GM20000 (cell line): ENCODE results near the gene LTO1.

Experiments used
- DNase-seq: peaks from one replicate; pipeline ENCODE4 v3.0.0; 2012; ENCODE audit warnings: low spot score
- TF ChIP-seq, protein P1 (sequence below): IDR thresholded peaks from 2 replicates; pipeline ENCODE4 v1.5.1; 2012; ENCODE audit warnings: mild to moderate bottlenecking, control low read depth; ENCODE audit errors: extremely low read depth, missing control alignments

Gene LTO1

DNA sequence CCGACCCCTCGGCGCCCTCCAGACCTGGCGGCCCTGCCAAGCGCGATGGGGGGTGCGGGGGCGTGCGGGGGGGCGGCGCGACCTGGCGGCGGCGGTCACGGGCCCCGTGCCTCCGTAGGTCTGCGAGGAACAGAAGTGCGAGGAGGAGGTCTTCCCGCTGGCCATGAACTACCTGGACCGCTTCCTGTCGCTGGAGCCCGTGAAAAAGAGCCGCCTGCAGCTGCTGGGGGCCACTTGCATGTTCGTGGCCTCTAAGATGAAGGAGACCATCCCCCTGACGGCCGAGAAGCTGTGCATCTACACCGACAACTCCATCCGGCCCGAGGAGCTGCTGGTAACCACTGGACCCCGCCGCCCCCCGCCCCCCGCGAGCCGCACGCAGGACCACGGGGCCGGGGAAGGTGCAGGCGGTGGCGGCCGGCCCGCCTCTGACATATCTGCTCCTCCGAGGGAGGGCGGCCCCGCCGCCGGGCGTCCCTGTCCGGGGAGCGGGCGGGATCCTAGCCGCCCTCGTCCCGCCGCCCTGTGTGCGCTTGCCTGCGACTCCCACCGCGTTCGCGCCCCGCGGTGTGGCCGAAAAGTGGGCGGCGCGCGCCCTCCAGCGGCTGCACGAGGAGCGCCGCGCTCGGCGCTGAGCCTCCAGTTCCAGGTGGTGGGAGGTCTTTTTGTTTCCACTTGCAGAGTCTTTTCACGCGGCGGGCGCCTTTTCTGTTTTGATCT is 32.1 kb downstream of the LTO1 start:
- peak; percentile 94 for DNase-seq
- TF ChIP-seq, protein P1, sequence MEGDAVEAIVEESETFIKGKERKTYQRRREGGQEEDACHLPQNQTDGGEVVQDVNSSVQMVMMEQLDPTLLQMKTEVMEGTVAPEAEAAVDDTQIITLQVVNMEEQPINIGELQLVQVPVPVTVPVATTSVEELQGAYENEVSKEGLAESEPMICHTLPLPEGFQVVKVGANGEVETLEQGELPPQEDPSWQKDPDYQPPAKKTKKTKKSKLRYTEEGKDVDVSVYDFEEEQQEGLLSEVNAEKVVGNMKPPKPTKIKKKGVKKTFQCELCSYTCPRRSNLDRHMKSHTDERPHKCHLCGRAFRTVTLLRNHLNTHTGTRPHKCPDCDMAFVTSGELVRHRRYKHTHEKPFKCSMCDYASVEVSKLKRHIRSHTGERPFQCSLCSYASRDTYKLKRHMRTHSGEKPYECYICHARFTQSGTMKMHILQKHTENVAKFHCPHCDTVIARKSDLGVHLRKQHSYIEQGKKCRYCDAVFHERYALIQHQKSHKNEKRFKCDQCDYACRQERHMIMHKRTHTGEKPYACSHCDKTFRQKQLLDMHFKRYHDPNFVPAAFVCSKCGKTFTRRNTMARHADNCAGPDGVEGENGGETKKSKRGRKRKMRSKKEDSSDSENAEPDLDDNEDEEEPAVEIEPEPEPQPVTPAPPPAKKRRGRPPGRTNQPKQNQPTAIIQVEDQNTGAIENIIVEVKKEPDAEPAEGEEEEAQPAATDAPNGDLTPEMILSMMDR = peak; percentile 98

DNA sequence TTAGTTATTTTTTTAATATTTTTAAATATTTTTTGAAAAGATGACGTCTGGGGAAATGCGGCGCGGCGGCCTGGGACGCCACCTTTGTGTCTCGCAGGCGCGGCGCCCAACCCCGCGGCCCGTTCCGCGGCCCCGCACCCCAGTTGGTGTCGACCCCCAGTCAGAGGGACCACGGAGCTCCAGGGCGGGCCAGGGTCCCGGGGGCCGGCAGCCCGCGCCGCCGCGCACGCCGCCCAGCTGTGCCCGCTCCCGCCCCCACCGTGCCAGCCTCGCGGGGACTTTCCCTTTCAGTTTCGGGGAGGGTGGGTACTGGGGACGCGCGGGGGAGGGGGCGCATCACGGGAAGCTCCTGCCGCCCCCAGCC is 32.6 kb downstream of the LTO1 start:
- DNase-seq = peak; percentile 70
- TF ChIP-seq, protein P1 = no peak

DNA sequence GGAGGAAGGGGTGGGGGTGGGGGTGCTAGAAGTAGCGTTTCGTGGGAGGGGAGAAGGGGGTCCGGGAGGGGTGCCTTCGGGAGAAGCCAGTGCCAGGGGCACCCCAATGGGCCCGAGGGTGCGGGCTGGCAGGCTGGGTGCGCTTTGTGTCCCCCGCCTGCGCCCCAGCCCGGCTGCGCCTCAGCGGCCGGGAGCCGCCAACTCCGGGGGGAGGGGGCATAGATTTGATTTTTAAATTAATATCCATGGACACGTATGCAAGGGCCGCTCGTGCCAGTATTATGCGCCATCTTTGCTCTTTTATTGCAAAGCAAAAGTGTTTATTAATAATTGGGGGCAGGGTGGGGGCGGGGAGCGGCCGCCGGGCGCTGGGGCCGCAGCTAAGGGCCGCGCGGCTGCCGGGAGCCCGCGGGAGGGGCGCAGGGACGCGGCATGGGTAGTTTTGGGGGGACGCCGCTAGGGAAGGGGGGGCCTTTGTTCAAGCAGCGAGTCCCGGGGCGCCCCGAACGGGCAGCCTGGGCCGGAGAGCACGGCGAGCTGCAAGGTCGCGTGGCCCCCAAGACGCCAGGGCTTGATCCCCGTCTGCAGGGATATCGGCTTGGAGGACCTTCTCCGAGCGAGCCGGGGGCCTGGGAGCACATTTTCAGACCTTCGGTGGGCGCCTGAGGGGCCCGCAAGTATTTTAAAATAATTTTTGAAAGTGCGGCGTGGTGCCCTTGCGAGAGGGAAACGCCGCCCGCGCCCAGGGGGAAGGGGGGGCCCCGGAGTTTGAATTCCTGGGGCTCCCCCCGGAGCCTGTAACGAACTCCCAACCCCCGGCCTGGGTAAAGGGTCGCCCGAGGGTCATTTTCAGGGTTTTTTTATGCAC is 33.2 kb downstream of the LTO1 start:
- no peak for DNase-seq
- TF ChIP-seq, protein P1 = no peak

DNA sequence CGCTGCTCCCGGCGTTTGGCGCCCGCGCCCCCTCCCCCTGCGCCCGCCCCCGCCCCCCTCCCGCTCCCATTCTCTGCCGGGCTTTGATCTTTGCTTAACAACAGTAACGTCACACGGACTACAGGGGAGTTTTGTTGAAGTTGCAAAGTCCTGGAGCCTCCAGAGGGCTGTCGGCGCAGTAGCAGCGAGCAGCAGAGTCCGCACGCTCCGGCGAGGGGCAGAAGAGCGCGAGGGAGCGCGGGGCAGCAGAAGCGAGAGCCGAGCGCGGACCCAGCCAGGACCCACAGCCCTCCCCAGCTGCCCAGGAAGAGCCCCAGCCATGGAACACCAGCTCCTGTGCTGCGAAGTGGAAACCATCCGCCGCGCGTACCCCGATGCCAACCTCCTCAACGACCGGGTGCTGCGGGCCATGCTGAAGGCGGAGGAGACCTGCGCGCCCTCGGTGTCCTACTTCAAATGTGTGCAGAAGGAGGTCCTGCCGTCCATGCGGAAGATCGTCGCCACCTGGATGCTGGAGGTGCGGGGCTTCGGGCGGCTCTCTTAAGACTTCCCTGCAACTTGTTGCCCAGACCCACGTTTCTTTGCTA is 34.1 kb downstream of the LTO1 start, which contains the start of gene CCND1:
TSS of gene CCND1 (plus strand) at position 162 of the 587 bp plus-strand sequence. CDS start at position 320, 158 bp downstream.
- peak; percentile 84 for DNase-seq
- TF ChIP-seq, protein P1 = no peak

DNA sequence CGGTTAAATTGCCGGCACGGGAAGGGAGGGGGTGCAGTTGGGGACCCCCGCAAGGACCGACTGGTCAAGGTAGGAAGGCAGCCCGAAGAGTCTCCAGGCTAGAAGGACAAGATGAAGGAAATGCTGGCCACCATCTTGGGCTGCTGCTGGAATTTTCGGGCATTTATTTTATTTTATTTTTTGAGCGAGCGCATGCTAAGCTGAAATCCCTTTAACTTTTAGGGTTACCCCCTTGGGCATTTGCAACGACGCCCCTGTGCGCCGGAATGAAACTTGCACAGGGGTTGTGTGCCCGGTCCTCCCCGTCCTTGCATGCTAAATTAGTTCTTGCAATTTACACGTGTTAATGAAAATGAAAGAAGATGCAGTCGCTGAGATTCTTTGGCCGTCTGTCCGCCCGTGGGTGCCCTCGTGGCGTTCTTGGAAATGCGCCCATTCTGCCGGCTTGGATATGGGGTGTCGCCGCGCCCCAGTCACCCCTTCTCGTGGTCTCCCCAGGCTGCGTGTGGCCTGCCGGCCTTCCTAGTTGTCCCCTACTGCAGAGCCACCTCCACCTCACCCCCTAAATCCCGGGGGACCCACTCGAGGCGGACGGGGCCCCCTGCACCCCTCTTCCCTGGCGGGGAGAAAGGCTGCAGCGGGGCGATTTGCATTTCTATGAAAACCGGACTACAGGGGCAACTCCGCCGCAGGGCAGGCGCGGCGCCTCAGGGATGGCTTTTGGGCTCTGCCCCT is 34.7 kb downstream of the LTO1 start:
- DNase-seq = no peak

DNA sequence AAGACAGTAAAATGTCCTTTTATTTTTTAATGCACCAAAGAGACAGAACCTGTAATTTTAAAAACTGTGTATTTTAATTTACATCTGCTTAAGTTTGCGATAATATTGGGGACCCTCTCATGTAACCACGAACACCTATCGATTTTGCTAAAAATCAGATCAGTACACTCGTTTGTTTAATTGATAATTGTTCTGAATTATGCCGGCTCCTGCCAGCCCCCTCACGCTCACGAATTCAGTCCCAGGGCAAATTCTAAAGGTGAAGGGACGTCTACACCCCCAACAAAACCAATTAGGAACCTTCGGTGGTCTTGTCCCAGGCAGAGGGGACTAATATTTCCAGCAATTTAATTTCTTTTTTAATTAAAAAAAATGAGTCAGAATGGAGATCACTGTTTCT is 35.3 kb downstream of the LTO1 start:
- TF ChIP-seq, protein P1 = no peak
- no peak for DNase-seq

More for the DNA sequence above, 34.7 kb downstream of the LTO1 start:
- TF ChIP-seq, protein P1 = no peak
